ENCODE results near the gene CAMKMT.

CAMKMT gene

DNA sequence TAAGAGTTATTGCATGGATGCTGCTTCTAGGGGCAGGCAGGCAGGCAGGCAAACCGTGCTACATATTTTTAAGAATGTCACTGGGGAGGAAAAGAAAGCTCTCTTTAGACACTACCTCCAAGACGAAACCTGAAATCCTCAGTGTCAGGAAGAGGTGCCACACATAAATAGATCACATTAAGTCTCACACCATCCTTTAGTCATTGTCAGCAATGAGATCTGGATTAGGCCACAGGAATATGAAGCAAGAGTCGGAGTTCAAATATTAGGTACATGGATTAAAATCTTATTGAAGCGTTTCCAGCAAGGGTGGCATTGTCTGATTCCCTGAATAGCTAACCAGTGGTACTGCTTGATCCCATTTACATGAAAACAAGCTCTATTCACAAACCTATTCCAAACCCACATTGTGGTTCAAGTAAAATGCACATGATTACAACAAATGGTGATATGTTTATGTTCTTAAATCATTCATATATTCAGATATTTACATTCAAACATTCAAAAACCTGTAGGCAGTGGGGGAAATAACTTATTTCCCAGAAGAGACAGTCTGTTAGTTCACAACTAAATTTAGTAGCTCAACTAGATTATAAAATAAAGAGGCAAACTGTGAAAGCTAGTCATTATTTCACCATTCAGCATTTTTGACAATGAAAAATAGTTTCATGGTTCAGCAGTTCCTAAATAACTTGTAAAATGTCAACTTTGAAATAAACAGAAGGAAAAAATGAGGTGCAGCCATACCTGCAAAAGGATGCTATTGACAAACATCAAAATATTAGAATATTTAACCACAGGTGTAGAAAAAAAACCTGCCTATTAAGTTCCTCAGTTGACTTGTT, 384.4 kb downstream of the CAMKMT start:
- H3K4me3 ChIP-seq (ENCODE audit: low read depth, low read length), result no peak overlapping the region
- no peak for TF ChIP-seq CTCF (IDR thresholded peaks at IDR 0.05; ENCODE audit: low read depth, low read length)
- no peak for DNase-seq (ENCODE audit: low read depth, low spot score)
- in situ Hi-C loops (cut with HindIII; ENCODE audit: low sequenced_read_pairs), result no loop called here

GRCh38 chr2:44746856-44747615, 385.3 kb downstream of the CAMKMT start:
- no peak for TF ChIP-seq CTCF (IDR thresholded peaks at IDR 0.05; ENCODE audit: low read depth, low read length)
- H3K4me3 ChIP-seq (ENCODE audit: low read depth, low read length), result no peak overlapping the region
- no peak for DNase-seq (ENCODE audit: low read depth, low spot score)
- in situ Hi-C loops (cut with HindIII; ENCODE audit: low sequenced_read_pairs), result no loop called here

DNA sequence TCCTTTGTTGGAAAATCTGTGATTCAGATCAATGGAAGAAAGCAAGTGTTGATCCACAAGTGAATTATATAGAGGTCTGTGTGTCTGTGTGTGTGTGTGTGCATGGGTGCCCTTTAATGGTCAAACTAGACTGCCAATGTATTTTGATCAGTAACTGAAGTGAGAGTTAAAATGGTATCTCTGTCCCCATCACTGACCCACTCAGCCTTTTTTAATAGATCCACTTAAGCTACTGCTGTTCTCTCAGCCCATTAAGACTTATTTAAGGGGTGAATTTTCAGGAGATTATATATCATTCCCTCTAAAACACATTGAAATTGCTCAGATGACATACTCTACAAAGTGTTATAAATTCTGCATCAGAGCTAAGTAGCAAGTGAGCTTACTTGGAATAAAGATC, 386.0 kb downstream of the CAMKMT start:
- in situ Hi-C loops (cut with HindIII; ENCODE audit: low sequenced_read_pairs), result no loop called here
- H3K4me3 ChIP-seq (ENCODE audit: low read depth, low read length), result no peak overlapping the region
- TF ChIP-seq CTCF (IDR thresholded peaks at IDR 0.05; ENCODE audit: low read depth, low read length), result no peak
- DNase-seq (ENCODE audit: low read depth, low spot score), result no peak

GRCh38 chr2:44751754-44752479, 390.2 kb downstream of the CAMKMT start:
- no peak for TF ChIP-seq CTCF (IDR thresholded peaks at IDR 0.05; ENCODE audit: low read depth, low read length)
- in situ Hi-C loops (cut with HindIII; ENCODE audit: low sequenced_read_pairs), result no loop called here
- no peak for DNase-seq (ENCODE audit: low read depth, low spot score)
- no peak overlapping the region for H3K4me3 ChIP-seq (ENCODE audit: low read depth, low read length)

DNA sequence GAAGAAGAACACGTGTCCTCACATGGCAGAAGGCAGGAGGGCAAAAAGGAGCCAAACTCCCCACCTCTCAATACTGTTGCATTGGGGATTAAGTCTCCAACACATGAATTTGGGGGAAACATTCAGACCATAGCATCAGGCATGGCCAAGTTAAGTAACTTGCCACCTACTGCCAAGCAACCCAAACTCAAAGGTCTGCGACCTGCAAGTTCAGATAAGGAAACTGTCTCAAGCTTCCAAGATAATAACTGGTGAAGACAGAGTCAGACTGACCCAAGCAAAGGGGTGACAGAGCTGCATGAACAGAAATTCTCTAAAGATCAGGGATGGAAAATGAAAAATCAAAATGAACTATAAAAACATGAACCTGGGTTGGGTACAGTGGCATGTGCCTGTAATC, 391.0 kb downstream of the CAMKMT start:
- H3K4me3 ChIP-seq (ENCODE audit: low read depth, low read length), result no peak overlapping the region
- in situ Hi-C loops (cut with HindIII; ENCODE audit: low sequenced_read_pairs), result no loop called here
- no peak for TF ChIP-seq CTCF (IDR thresholded peaks at IDR 0.05; ENCODE audit: low read depth, low read length)
- DNase-seq (ENCODE audit: low read depth, low spot score), result no peak

DNA sequence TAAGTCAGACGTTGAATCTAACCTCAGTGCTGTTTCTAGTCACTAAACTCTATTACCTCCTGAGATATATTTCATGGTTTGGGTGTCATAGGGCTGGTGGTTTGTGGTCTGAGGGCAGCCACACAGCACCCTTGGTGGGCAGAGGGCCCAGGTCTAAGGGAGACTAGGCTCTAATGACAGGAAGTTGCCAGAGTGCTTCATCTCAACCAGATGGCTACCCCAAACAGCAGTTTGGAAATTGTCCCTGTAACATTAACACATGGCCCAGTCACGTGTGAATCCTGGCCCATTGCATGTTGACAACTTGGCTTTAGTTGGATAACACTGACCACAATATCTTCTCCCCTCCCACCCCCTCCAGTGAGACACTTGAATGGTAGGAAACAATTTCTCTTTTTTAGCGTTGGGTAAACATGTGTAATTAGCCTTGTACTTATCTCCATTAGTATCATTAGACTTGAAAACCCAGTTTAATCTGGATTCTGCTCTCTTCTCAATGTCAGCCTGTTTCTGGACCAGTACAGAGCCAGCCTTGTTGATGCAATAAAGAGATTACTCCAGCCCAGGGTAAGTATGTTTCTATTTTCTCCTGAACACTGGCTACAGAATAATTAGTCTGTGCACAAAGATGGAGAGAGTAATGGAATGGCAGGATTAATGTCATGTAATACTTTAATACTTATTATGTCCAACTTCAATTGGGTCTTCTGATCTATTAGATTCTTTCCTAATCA, 392.0 kb downstream of the CAMKMT start:
- no peak for TF ChIP-seq CTCF (IDR thresholded peaks at IDR 0.05; ENCODE audit: low read depth, low read length)
- in situ Hi-C loops (cut with HindIII; ENCODE audit: low sequenced_read_pairs), result no loop called here
- peak; percentile 65 for DNase-seq (ENCODE audit: low read depth, low spot score)
- H3K4me3 ChIP-seq (ENCODE audit: low read depth, low read length), result no peak overlapping the region

Measured in astrocyte of the spinal cord (primary cell).